Stimulated activated CD4-positive, alpha-beta T cell treated with anti-CD3 and anti-CD28 coated beads, Interleukin-12 subunit alpha, Interleukin-12 subunit beta, amount 100 ng/mL, for 4 hours (primary cell): ENCODE results near the gene ILDR2.
"Not testable (repeated sequence)": the region's sequence is repeated elsewhere in the genome, so short reads cannot be mapped to it uniquely, and the experiment has no call there.

Source experiments
- DNase-seq: peaks from one replicate; pipeline ENCODE4 v3.0.0-alpha.2; 2020

ILDR2 gene

GRCh38 chr1:166884040-166884642 lies 91.2 kb downstream of the ILDR2 start:
- peak; percentile 20 for DNase-seq

DNA sequence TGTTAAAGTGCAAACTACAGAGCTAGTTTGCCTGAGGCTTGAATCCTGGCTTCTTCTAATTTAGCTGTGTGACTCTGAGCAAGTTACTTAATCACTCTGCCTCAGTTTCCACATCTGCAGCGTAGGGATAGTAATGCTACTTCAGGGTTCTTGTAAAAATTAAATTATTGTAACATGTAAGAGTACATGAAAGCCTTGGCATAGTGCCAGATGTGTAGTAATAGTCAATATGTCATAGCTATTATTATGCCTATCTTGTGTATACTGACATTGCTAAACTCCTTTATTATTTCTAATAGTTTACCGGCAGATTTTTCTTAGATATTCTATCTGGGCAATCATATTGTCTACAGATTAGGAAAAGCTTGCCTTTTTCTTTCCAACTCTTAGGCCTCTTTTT lies 92.4 kb downstream of the ILDR2 start:
- no peak for DNase-seq

DNA sequence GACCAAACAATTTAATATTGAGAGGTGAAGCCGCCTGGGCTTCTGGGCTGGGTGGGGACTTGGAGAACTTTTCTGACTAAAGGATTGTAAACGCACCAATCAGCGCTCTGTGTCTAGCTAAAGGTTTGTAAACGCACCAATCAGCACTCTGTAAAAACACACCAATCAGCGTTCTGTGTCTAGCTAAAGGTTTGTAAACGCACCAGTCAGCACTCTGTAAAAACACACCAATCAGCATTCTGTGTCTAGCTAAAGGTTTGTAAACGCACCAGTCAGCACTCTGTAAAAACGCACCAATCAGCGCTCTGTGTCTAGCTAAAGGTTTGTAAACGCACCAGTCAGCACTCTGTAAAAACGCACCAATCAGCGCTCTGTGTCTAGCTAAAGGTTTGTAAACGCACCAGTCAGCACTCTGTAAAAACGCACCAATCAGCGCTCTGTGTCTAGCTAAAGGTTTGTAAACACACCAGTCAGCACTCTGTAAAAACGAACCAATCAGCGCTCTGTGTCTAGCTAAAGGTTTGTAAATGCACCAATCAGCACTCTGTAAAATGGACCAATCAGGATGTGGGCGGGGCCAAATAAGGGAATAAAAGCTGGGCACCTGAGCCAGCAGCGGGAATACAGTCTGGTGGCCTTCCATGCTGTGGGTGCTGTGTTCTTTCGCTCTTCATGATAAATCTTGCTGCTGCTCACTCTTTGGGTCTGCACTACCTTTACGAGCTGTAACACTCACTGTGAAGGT lies 97.0 kb downstream of the ILDR2 start:
- DNase-seq = not testable (repeated sequence)

DNA sequence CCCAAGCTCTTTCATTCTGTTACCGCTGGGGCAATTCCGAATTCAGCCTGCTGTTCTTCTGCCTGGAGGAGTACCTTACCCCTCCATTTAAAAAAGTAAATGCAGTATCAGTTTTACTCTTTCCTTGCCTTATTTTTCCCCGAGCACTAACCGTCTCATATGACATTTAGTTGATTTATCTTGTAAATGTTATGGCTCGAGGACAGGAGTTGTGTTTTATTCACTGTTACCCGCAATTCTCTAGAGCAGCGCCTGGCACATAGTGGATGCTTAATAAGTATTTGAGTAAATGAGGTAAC lies 98.9 kb downstream of the ILDR2 start:
- no peak for DNase-seq

DNA sequence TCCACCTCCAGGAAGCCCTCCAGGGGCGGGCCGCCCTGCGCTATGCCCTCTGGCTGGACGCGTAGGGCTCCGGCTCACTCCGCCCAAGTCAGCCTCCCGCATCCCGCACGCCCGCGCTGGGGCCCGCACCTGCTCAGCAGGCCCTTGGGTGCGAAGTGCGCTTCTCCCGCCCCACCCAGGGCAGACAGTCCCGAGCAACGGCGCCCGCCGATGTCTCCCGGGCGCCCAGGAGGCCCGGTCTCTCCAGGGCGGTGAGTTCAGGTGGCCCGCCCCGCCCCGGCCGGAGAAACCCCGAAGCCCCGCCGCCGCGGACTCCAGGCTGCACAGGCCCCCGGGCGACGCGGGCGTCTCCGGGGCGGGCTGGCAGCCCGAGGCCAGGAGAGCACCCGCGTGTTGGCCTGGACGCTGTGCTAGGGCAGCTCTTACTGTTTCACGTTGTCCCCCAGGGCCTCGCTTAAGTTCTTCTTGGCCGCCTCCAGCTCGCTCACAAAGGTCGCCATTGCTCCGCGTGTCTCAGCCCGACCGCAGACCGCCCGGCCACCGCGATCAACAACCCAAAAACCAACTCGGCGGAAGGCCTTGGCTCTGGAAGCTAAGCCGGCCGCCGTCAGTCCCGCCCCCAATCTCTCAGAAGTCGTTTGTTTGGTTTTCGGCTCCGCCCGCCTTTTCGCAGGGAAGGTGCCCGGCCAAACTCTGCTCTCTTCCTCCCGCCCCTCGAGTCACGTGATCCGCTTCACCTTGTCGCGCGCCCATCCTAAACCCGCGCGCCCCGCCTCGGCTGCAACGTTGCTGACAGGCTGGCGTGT lies 99.4 kb downstream of the ILDR2 start, which contains the start of gene TADA1:
TSS of gene TADA1 (minus strand) at position 531 of the 806 bp plus-strand sequence. CDS start at position 500, 31 bp downstream.
- peak; percentile 98 for DNase-seq

- no peak for DNase-seq
Observed at GRCh38 chr1:166875302-166875733, 100.0 kb downstream of the ILDR2 start.

- DNase-seq = no peak
Observed at GRCh38 chr1:166874464-166874863, 100.9 kb downstream of the ILDR2 start.

- no peak for DNase-seq
Observed at GRCh38 chr1:166870584-166870983, 104.8 kb downstream of the ILDR2 start.

DNA sequence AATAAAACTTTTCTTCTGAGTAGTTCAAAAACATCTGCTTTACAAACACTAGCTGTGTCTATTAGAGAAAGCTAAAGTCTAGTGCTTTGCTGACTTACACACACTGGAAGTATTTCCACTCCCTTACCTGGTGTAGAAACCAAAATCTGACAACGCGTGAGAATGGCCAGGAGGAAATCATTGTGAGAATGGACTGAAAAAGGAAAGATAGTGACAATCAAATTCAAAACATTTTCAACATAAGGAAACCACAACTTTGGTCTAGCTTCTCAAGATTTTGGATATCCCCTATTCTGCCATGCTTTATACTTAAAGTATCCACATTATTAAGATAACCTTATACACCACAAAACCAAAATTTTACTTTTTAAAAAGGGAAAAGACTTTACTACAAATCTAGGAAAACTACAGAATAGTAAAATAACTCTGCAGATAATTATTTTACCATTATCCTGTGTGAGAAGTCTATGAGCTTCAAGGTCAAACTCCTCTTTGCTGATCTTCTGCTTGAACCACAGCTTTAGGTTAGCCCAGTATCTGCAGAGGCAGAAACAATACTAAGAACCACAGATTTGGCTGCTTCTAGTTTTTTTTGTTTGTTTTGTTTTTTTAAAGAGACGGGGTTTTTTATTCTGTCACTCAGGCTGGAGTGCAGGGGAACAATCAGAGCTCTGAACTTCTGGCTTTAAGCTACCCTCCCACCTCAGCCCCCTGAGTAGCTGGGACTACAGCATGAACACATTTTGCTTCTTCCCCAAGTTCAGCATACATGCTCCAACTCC lies 105.8 kb downstream of the ILDR2 start:
- no peak for DNase-seq

GRCh38 chr1:166868639-166869038 lies 106.7 kb downstream of the ILDR2 start:
- DNase-seq = no peak

DNA sequence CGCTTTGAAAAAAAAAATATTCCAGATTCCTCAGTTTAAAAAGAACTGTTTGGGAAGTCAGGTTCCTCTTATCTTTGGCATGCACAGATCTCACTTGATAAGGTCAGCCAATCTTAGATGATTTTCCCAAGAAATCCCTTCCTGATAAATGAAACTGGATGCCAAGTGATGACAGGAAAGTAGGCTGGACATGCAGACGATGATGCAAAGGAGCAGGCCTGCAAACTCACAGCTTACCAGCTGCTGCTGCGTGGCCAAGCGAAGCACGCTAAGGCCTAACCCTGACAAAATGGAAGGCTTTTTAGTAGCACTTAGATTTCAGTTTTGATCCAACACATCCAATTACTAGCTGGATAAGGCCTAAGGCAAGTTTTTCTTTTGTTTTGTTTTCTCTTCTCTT lies 109.4 kb downstream of the ILDR2 start:
- DNase-seq = no peak

DNA sequence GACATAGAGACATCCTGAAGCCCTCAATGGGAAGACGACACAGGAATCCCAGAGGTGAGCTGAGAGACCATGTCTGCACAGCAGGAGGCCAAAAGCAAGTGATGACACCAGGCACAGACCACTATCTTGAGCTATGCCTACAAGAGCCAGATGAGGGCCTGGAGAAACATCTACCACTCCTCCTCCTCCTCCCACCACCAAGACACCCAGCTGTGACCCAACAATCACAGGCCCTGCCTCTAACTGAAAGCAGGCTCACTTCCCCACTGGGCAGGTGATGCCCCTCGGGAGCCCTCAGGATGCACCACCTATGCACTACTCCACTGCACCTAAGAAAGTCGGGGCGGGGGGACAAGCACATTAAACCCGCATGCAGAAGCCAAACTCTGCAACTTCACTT lies 115.7 kb downstream of the ILDR2 start:
- DNase-seq = no peak

- no peak for DNase-seq
Observed at GRCh38 chr1:166858726-166859419, 116.5 kb downstream of the ILDR2 start.
